HG02970 (cell line): Measurements from ENCODE around the gene RUNX2.

Experiments used
- ATAC-seq: cut with Tn5 transposase; IDR thresholded peaks from one replicate; pipeline ENCODE4 v1.9.1; 2021; ENCODE audit warnings: mild to moderate bottlenecking, moderate library complexity, moderate number of reproducible peaks; ENCODE audit not compliant: unreplicated experiment, low FRiP score

RUNX2 gene

GRCh38 chr6:45430590-45431202 lies 102.6 kb downstream of the RUNX2 start:
- ATAC-seq = no peak

- ATAC-seq = no peak
These were observed 103.4 kb downstream of the RUNX2 start for GRCh38 chr6:45431317-45432065.

DNA sequence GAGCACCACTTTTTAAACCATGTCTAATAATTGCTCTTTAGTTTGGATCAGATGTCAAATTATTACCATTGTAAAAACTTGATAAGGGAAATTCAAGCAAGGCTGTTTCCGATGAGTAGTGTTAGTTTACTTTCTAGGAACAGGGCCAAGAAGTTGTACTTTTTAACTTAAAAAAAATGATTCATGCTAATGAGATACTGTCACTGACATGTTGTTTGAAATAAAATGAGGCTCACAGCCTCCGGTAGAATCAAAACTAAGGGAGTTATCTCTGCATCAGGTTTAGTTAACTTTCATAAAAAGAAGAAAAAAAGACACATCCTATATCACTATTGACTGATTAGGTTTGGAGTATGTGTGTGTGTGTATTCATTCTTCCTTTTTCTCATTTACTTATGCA lies 104.8 kb downstream of the RUNX2 start:
- no peak for ATAC-seq

DNA sequence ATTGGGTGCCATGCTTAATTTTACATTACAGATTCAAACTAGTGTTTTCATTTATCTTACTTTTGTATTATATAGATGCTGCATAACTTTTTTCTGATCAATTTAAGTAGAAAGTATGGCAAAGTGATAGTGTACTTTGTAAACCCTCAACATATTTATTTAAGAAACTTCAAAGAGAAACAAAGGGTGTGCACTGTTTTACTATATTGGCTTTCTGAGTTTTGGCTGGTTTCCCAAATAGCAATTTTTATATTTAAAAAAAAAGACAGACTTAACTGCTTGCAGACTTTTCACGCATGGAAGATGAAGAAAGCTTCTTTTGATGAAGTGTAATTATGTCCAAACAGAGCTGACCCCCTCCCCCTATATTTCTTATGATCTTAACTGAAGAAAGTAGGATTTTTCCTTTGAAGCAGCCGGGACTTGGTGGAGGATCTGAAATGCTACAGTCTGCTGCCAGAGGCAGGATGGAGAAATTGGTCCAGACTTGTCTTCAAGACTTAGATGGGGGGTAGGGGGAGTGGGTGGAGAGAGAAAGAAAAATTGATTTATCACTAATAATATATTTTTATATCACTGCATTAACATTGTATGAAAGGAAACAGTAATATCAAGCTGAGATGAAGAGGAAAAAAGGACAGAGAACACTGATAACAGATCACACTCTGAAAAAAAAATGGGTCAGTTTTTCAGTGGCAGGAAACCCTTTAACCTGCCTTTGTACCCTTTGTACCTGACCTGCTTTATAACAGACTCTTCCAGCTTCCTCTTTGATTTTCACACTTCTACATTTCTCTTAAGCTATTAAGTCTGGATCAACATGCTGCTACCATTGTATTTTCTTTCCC lies 105.6 kb downstream of the RUNX2 start:
- ATAC-seq = no peak

DNA sequence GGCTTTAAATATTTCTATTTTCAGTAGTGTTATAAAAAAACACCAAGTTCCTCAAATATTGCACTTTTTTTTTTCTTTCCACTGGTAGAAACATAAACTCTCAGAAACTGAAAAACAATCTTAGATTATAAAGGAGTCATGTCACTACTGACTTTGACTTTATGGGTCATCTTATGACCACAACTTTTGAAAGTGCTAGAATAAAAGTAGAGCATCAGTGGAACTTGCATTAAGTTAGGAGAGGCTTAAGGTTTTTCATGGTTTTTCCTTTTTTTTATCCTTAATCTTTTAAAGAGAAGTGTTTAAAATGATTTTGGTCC lies 106.2 kb downstream of the RUNX2 start:
- no peak for ATAC-seq

GRCh38 chr6:45436544-45437438 lies 108.7 kb downstream of the RUNX2 start:
- ATAC-seq = no peak

DNA sequence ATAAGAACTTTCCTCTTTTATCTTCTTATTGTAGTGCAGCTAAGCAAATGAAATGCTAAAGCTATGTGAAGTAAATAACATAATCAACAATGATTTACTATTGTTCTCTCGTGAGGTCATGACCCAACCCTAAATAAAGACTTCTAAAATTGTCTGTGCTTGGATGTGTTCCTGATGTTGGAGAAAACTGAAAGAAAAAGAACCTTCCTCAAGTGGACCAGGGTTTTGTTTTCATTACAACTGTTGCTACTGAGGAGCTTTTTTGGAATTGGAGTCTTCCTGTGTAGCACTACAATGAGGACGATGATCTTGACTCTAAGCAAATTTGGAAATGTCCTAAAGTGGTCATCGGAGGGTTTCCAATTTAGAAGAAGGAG lies 109.3 kb downstream of the RUNX2 start:
- no peak for ATAC-seq

GRCh38 chr6:45438151-45438550 lies 110.0 kb downstream of the RUNX2 start:
- no peak for ATAC-seq

DNA sequence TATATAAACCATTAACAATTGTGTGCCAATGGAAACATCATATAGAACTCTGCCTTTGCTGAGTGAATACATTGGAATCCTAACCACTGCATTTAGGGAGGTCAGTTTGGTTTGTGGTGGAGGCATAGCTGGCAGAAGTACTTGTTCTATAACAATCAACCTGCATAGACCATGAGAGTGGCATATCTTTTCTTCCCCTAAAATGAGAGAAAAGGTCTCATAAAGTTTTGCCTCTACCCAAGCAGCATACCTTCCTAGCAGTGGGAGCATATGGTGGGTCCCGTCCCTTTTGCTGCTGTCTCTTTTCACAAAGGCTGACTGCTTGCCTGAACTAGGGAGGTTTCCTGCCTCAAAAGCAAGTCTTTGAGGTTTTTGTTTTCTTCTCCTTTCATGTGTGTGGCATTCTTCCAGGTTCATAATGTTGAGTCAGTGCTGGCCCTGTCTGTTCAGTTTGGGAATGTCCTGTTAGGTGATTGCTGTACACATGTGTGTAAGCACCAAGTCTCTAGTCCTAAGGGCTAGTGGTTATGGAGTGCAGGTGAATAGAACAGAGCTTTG lies 110.8 kb downstream of the RUNX2 start:
- no peak for ATAC-seq

- ATAC-seq = no peak
These were observed 111.3 kb downstream of the RUNX2 start for GRCh38 chr6:45439459-45439858.

- ATAC-seq = no peak
These were observed 111.8 kb downstream of the RUNX2 start for GRCh38 chr6:45439861-45440388.

DNA sequence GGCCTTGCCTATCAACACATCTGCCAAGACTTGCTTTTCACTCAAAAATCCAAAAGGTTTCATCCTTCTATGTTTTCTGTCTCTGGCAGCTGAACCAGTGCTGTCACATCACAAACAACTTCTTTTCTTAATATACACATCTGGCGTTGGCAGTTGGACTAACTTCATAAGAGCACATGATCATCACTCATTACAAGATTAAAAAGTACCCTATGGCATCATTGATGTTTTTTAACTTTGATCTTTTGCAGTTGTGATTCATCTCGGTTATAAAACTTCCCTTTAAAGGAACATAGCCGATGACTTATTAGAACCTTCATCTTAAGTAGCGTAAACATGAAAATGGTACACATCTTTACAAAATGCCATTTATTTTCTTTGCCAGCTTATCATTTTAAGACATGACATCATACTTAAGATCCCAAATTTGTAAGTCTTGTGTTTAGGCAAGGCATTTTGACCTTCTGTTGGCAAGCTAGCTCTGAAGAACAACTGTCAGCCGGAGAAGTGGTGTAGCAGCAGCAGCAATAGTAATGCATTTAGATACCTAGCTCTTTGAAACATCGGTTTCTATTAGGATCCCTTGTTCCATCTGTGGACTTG lies 113.8 kb downstream of the RUNX2 start:
- ATAC-seq = no peak

DNA sequence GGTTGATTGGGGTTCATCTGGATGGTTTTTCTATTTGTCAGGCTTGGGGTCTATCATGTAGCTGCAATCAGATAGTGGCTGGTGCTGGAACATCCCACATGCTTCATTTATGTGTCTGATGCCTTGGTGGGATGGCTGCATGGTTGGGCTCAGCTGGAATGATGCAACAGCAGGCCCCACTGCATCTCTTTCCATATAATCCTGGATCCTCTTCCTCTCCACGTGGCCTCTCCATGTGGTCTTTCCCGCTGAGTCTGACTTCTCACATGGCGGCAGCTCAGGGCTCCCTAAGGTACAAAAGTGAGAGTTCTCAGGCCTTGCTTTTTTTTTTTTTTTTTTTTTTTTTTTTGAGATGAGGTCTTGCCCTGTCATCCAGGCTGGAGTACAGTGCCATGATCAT lies 114.6 kb downstream of the RUNX2 start:
- no peak for ATAC-seq

DNA sequence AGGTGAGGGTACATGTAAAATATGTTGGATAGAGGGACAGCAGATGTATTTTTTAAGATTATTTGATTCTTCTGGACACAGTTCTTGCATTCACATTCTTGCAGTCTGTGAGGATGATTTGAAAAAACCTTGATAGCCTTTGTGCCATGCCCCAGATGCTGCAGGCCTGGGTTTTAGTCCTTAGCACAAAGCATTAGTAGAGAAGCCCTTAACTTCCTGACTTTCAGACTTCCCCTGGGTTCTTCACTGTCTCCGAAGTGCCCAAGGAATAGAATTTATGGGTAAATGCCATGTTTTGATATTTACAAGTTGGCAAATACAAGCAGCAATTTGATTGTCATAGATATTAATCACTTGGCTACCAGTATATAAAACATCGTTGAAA lies 117.2 kb downstream of the RUNX2 start:
- ATAC-seq = no peak

DNA sequence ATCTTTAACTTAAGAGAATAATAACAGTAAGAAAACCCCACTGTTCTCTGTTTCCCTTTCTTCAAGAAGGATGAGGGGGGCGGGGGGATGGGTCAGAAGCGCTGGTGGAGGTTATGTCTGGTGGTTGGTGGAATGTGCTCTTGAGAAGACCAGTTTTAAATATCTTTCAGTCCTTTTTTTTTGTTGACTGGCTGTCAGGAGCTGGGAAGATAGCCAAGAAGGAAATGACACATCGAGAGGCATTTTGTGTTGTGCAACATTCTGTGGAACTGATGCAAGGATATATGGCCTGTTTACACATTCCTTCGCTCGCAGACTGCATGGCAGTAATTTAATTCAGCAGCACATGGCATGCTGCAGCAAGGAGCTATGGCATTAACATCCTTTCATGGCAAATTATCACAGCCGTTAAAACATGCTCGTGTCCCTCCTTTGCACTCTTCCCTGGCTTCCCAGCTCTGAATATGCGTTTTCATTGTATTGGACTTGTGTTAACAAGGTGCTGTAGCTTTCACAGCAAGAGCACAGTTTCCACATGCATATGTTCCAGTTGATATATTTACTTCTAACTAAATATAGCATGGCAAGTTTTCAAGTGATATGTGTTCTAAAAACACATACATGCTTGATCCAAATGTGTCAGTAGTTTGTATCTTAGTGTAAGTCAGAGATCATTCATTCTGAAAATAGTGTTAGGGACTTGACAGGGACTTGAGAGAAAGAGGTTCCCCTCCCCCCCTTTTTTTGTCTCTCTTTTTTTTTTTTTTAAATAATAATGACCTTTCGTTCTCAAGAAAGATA lies 117.8 kb downstream of the RUNX2 start:
- no peak for ATAC-seq

DNA sequence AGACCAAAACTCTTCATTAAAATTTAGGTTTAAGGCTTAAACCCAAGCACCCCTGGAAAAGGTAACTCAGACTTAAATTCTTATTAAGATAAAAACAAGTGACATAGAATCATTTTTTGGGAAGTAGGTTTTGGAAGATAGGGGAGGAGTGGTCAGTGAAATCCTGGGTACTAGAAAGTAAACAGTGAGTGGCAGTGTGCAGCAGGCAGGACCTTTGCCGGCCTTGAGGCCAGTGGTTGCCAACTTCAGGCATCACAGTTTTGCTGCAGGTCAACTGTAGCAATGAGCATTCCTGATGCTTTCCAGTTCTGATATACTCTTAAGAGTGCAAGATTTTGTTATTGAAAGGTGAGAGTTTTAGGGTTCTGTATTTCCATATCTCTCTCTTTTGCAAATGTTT lies 118.9 kb downstream of the RUNX2 start:
- no peak for ATAC-seq

DNA sequence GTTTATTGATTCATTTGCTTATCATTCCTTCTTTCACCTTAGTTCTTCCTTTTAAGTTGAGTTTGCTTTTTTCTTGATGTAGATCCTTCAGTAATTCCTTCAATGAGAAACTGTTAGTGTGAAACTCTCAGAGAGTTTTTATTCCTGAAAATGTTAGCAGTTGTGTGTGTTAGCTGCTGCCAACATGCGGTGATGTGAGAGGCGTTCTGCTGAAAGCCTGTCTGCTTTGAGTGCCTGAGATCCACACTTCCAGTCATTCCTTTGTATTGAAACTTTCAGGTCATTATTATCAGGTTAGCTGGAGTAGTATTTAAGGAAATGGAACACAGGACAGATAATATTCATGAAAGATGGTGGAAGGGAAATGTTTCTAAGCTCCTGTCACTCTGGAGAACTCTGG lies 119.6 kb downstream of the RUNX2 start:
- ATAC-seq = no peak

DNA sequence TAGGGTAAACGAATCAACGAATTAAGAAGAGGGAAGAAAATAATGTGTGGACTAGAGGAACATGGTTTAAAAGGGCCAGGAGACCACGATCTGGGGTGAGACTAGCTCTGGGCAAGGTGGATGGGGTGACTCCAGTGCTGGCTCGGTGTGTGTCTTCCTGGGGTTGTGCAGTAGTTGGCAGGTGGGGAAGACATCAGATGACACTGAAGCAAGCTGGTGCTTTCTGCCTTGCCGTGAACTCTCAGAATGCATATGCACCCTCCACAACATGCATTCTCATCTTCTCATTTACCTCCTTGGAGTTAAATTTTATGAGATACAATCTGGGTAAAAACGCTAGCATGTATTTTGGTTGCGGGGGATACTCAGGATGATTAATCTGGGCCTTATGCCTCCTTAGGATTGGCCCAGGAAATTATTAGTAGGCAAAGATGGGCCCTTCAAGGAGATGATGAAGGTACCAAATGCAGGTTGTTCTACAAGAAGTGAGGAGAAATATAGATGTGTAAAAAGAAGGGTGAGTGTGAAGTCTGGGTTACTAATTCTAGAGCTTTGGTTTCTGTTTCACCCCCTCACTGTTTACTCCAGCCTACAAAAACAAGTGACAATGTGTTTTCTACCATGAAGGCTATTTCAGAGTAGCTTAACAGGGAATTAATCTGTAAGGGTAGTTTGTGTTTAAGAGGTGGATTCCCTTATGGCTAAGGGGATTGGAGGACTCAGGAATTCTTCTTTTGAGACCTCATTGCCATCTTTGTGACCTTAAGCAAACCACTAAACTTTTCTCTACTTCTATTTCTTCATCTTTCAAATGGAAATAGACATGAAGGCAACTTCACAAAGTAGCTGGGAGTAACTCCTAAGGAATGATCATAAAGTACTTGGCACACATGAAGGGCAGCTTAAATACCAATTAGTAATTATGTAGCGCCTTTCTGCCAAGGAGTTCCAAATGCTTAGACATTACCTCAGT lies 120.6 kb downstream of the RUNX2 start:
- no peak for ATAC-seq
